GM18498 (cell line): ENCODE results near the gene CSNK1G1.

Experiments used
- ATAC-seq: cut with Tn5 transposase; IDR thresholded peaks from one replicate; pipeline ENCODE4 v1.9.1; 2021; ENCODE audit warnings: mild to moderate bottlenecking, moderate library complexity; ENCODE audit not compliant: unreplicated experiment

CSNK1G1 gene

GRCh38 chr15:64157599-64158125 lies 198.3 kb downstream of the CSNK1G1 start:
- ATAC-seq: no peak

GRCh38 chr15:64156652-64157331 lies 199.2 kb downstream of the CSNK1G1 start:
- no peak for ATAC-seq

- no peak for ATAC-seq
Observed at GRCh38 chr15:64155802-64156651, 199.9 kb downstream of the CSNK1G1 start.

GRCh38 chr15:64153480-64154367 lies 202.2 kb downstream of the CSNK1G1 start:
- peak; percentile 59 for ATAC-seq

GRCh38 chr15:64152507-64153387 lies 203.2 kb downstream of the CSNK1G1 start:
- peak; percentile 21 for ATAC-seq

- peak; percentile 15 for ATAC-seq
Observed at GRCh38 chr15:64151727-64152506, 204.1 kb downstream of the CSNK1G1 start, which contains the start of gene SNX22. SNX22 (plus strand) TSS chr15:64151731; CDS start chr15:64151776, 45 bp downstream.

GRCh38 chr15:64149893-64150578 lies 205.9 kb downstream of the CSNK1G1 start:
- ATAC-seq: no peak

- no peak for ATAC-seq
Observed at GRCh38 chr15:64149424-64149823, 206.5 kb downstream of the CSNK1G1 start.

GRCh38 chr15:64148581-64148980 lies 207.4 kb downstream of the CSNK1G1 start:
- ATAC-seq: no peak

GRCh38 chr15:64148168-64148567 lies 207.8 kb downstream of the CSNK1G1 start:
- ATAC-seq: no peak

GRCh38 chr15:64146885-64147681 lies 208.9 kb downstream of the CSNK1G1 start:
- no peak for ATAC-seq

GRCh38 chr15:64146520-64146884 lies 209.5 kb downstream of the CSNK1G1 start:
- ATAC-seq: no peak

- ATAC-seq: no peak
Observed at GRCh38 chr15:64146041-64146440, 209.9 kb downstream of the CSNK1G1 start.

- peak; percentile 59 for ATAC-seq
Observed at GRCh38 chr15:64144565-64145281, 211.2 kb downstream of the CSNK1G1 start.

- no peak for ATAC-seq
Observed at GRCh38 chr15:64144192-64144564, 211.8 kb downstream of the CSNK1G1 start.

- no peak for ATAC-seq
Observed at GRCh38 chr15:64143276-64143675, 212.7 kb downstream of the CSNK1G1 start.
